Panc1 (cell line): ENCODE results near the gene MAP3K12.

Experiments used
- POLR2AphosphoS5 ChIP-seq: IDR thresholded peaks from 2 replicates; pipeline ENCODE4 v1.6.1; 2012; ENCODE audit warnings: mild to moderate bottlenecking, low read depth, low read length, moderate library complexity
- SIN3A ChIP-seq: IDR thresholded peaks from 2 replicates; pipeline ENCODE4 v1.6.1; 2012; ENCODE audit warnings: low read depth, mild to moderate bottlenecking, low read length, moderate library complexity, borderline replicate concordance; ENCODE audit not compliant: insufficient read depth
- TCF7L2 ChIP-seq: IDR thresholded peaks from 2 replicates; pipeline ENCODE4 v1.6.1; 2011; ENCODE audit warnings: mild to moderate bottlenecking, low read depth, low read length, inconsistent platforms
- TF ChIP-seq, protein P1 (sequence below): fragments of 450-650 bp; IDR thresholded peaks from 2 replicates; pipeline ENCODE4 v1.5.1; 2017; ENCODE audit warnings: mild to moderate bottlenecking
- TF ChIP-seq, protein P2 (sequence below), 2 experiments: IDR thresholded peaks; 2 replicates each; pipeline ENCODE4 v1.6.1; 2011 to 2012; ENCODE audit warnings: low read depth in 2 of 2, control low read depth in 1 of 2, low read length in 1 of 2, mild to moderate bottlenecking in 1 of 2, moderate library complexity in 1 of 2; ENCODE audit not compliant: insufficient read depth in 1 of 2

- TF ChIP-seq, protein P1, sequence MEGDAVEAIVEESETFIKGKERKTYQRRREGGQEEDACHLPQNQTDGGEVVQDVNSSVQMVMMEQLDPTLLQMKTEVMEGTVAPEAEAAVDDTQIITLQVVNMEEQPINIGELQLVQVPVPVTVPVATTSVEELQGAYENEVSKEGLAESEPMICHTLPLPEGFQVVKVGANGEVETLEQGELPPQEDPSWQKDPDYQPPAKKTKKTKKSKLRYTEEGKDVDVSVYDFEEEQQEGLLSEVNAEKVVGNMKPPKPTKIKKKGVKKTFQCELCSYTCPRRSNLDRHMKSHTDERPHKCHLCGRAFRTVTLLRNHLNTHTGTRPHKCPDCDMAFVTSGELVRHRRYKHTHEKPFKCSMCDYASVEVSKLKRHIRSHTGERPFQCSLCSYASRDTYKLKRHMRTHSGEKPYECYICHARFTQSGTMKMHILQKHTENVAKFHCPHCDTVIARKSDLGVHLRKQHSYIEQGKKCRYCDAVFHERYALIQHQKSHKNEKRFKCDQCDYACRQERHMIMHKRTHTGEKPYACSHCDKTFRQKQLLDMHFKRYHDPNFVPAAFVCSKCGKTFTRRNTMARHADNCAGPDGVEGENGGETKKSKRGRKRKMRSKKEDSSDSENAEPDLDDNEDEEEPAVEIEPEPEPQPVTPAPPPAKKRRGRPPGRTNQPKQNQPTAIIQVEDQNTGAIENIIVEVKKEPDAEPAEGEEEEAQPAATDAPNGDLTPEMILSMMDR = no peak
- TF ChIP-seq POLR2AphosphoS5 = peak; percentile 18; the same call in 1 of the 2 replicates
- TF ChIP-seq, protein P2, sequence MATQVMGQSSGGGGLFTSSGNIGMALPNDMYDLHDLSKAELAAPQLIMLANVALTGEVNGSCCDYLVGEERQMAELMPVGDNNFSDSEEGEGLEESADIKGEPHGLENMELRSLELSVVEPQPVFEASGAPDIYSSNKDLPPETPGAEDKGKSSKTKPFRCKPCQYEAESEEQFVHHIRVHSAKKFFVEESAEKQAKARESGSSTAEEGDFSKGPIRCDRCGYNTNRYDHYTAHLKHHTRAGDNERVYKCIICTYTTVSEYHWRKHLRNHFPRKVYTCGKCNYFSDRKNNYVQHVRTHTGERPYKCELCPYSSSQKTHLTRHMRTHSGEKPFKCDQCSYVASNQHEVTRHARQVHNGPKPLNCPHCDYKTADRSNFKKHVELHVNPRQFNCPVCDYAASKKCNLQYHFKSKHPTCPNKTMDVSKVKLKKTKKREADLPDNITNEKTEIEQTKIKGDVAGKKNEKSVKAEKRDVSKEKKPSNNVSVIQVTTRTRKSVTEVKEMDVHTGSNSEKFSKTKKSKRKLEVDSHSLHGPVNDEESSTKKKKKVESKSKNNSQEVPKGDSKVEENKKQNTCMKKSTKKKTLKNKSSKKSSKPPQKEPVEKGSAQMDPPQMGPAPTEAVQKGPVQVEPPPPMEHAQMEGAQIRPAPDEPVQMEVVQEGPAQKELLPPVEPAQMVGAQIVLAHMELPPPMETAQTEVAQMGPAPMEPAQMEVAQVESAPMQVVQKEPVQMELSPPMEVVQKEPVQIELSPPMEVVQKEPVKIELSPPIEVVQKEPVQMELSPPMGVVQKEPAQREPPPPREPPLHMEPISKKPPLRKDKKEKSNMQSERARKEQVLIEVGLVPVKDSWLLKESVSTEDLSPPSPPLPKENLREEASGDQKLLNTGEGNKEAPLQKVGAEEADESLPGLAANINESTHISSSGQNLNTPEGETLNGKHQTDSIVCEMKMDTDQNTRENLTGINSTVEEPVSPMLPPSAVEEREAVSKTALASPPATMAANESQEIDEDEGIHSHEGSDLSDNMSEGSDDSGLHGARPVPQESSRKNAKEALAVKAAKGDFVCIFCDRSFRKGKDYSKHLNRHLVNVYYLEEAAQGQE (IDR thresholded peaks at IDR 0.05; ENCODE audit: insufficient read depth in 1 of 2, low read depth in 2 of 2, low read length in 1 of 2) = no peak
- no peak for TF ChIP-seq SIN3A
- no peak for TF ChIP-seq TCF7L2
These were observed 33.6 kb downstream of the MAP3K12 start for GRCh38 chr12:53465679-53466078.
